Endodermal cell (in vitro differentiated cells): ENCODE data around the gene RNF41. TPM values are rescaled to one million over a fixed set of nuclear protein-coding genes. Genes with fewer than 3 reads are reported as not detected.

ENCODE experiments used
- DNase-seq: peaks from one replicate; pipeline ENCODE4 v3.0.0-alpha.2; 2017
- H3K27ac ChIP-seq: 2 replicates; pipeline ENCODE4 v1.5.1; 2013; ENCODE audit warnings: mild to moderate bottlenecking, low read depth, low read length, moderate library complexity
- H3K27me3 ChIP-seq: 2 replicates; pipeline ENCODE4 v1.6.1; 2013; ENCODE audit warnings: mild to moderate bottlenecking, low read length, moderate library complexity; ENCODE audit not compliant: insufficient read depth, control insufficient read depth, poor library complexity, severe bottlenecking
- H3K36me3 ChIP-seq: 2 replicates; pipeline ENCODE4 v1.7.0; 2013; ENCODE audit warnings: mild to moderate bottlenecking, low read length, moderate library complexity; ENCODE audit not compliant: control insufficient read depth, insufficient read depth
- H3K4me1 ChIP-seq: one replicate; pipeline ENCODE4 v1.7.0; 2013; ENCODE audit warnings: low read length; ENCODE audit not compliant: control insufficient read depth, insufficient read depth
- H3K4me3 ChIP-seq: 2 replicates; pipeline ENCODE4 v1.5.1; 2013; ENCODE audit warnings: mild to moderate bottlenecking, low read length, moderate library complexity
- H3K9ac ChIP-seq: 2 replicates; pipeline ENCODE4 v1.6.1; 2013; ENCODE audit warnings: mild to moderate bottlenecking, low read length, moderate library complexity; ENCODE audit not compliant: poor library complexity, severe bottlenecking; ENCODE audit errors: extremely low read depth
- H3K9me3 ChIP-seq: 2 replicates; pipeline ENCODE4 v1.6.1; 2013; ENCODE audit warnings: mild to moderate bottlenecking, low read length, moderate library complexity; ENCODE audit not compliant: control insufficient read depth
- H3K27ac Mint-ChIP-seq: 2 replicates; pipeline ENCODE4 v1.8.0; 2020; ENCODE audit warnings: mixed read lengths
- H3K27me3 Mint-ChIP-seq: 2 replicates; pipeline ENCODE4 v1.8.0; 2021; ENCODE audit warnings: mild to moderate bottlenecking, mixed read lengths; ENCODE audit not compliant: insufficient read depth
- H3K36me3 Mint-ChIP-seq: 2 replicates; pipeline ENCODE4 v1.8.0; 2020; ENCODE audit warnings: low read depth, mixed read lengths
- H3K4me1 Mint-ChIP-seq: 2 replicates; pipeline ENCODE4 v1.8.0; 2020; ENCODE audit warnings: mixed read lengths
- H3K4me3 Mint-ChIP-seq: 2 replicates; pipeline ENCODE4 v1.8.0; 2020; ENCODE audit warnings: mild to moderate bottlenecking, moderate library complexity, mixed read lengths
- H3K9me3 Mint-ChIP-seq: 2 replicates; pipeline ENCODE4 v1.8.0; 2020; ENCODE audit warnings: mild to moderate bottlenecking, mixed read lengths
- WGBS, 2 experiments: methylation state at CpG; one replicate each; pipeline versions ENCODE4 v1.1.5 to v1.1.7; 2013; ENCODE audit warnings: missing lambda C conversion rate in 2 of 2, mixed read lengths in 1 of 2; ENCODE audit not compliant: insufficient coverage in 1 of 2, insufficient read length in 1 of 2; 5-methylcytosine and 5-hydroxymethylcytosine counted together
- total RNA-seq, 2 donors: library from RNA; stranded (reverse); fragmentation: NEBNext Ultra II Directional in 1 of 2; extraction: Animal tissue kit (Norgen Biotek cat#: 25700) in 1 of 2; gene quantifications; 2 replicates in 1 of 2; 3 replicates in 1 of 2; pipeline ENCODE4 v1.2.1, GENCODE V29; 2021
- TF ChIP-seq, protein P1 (sequence below): fragments of 200-600 bp; sonication (generic); conservative IDR thresholded peaks from 2 replicates; pipeline ENCODE4 v1.5.0; 2021; ENCODE audit warnings: antibody characterized with exemption, mild to moderate bottlenecking

The RNF41 gene
- total RNA-seq, 2 donors from 2014 or later = 45.8 to 48.9 TPM

DNA sequence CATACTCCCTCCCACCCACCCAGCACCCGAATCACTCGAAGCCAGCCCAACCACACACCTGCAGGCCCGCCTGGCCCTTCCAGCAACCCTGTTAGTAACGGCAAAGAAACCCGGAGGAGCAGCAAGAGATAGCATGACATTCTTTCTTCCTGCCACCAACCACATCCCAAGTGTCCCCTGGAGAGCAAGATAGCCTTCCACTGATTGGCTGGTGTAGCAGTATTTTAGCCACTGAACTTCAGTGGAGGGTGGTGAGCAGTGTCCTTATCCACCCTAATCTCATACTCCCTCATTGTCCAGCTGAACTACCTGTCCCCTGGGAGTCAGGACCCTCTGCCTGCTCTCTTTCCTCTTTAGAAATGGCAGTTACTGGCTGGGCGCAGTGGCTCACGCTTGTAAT is 7.4 kb upstream of the RNF41 start:
- peaks cover 3% of the 10 kb centered on the region for H3K36me3 ChIP-seq
- Mint-ChIP-seq H3K4me1 (peaks cover 9% of the 10 kb centered on the region), H3K27me3 (peaks cover 4% of the 10 kb centered on the region), H3K36me3 (peaks cover 5% of the 10 kb centered on the region), H3K9me3 (no peaks in the 10 kb centered on the region), H3K4me3 (no peak overlapping the region), H3K27ac (no peak overlapping the region)
- H3K4me1 ChIP-seq = no peaks in the 10 kb centered on the region
- 83 to 93% methylated on average over 5 to 7 of the region's 7 CpGs for WGBS, 2 experiments
- H3K4me3 ChIP-seq = no peak overlapping the region
- DNase-seq = peak; percentile 52
- no peaks in the 10 kb centered on the region for H3K9me3 ChIP-seq
- H3K27me3 ChIP-seq = no peaks in the 10 kb centered on the region
- H3K27ac ChIP-seq = no peak overlapping the region
- TF ChIP-seq, protein P1, sequence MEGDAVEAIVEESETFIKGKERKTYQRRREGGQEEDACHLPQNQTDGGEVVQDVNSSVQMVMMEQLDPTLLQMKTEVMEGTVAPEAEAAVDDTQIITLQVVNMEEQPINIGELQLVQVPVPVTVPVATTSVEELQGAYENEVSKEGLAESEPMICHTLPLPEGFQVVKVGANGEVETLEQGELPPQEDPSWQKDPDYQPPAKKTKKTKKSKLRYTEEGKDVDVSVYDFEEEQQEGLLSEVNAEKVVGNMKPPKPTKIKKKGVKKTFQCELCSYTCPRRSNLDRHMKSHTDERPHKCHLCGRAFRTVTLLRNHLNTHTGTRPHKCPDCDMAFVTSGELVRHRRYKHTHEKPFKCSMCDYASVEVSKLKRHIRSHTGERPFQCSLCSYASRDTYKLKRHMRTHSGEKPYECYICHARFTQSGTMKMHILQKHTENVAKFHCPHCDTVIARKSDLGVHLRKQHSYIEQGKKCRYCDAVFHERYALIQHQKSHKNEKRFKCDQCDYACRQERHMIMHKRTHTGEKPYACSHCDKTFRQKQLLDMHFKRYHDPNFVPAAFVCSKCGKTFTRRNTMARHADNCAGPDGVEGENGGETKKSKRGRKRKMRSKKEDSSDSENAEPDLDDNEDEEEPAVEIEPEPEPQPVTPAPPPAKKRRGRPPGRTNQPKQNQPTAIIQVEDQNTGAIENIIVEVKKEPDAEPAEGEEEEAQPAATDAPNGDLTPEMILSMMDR = no peak
- no peak overlapping the region for H3K9ac ChIP-seq

DNA sequence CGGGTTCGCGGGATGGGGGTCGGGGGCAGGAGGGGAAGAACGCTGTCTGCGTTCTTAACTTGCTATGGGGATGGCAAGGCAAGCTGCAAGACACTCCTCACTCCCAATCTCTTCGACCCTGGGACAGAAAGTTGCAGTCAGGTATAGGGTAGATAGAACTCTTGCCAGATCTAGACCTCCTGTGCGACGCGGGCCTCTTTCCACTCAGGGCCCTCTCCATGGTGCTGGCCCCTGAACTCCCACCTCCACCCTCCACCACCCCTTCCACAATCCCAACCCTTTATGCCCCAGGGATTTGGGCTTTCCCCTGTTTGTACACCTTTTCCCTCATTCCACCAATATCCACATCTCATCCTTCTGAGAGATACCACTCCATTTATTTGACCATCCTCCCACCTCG is 3.2 kb upstream of the RNF41 start:
- Histone ChIP-seq H3K4me3 (peak overlapping the region; percentile 88), H3K36me3 (peaks cover 3% of the 10 kb centered on the region), H3K27me3 (no peaks in the 10 kb centered on the region), H3K4me1 (peaks cover 5% of the 10 kb centered on the region), H3K27ac (no peak overlapping the region), H3K9ac (no peak overlapping the region), H3K9me3 (no peaks in the 10 kb centered on the region)
- TF ChIP-seq, protein P1 = no peak
- peaks cover 26% of the 10 kb centered on the region for H3K4me1 Mint-ChIP-seq
- no peaks in the 10 kb centered on the region for H3K9me3 Mint-ChIP-seq
- H3K27me3 Mint-ChIP-seq = no peaks in the 10 kb centered on the region
- DNase-seq = peak; percentile 59
- peaks cover 5% of the 10 kb centered on the region for H3K36me3 Mint-ChIP-seq
- H3K4me3 Mint-ChIP-seq = peak overlapping the region; percentile 99
- H3K27ac Mint-ChIP-seq = no peak overlapping the region
- WGBS, 2 experiments = 91 to 99% methylated on average over 8 to 10 of the region's 11 CpGs

DNA sequence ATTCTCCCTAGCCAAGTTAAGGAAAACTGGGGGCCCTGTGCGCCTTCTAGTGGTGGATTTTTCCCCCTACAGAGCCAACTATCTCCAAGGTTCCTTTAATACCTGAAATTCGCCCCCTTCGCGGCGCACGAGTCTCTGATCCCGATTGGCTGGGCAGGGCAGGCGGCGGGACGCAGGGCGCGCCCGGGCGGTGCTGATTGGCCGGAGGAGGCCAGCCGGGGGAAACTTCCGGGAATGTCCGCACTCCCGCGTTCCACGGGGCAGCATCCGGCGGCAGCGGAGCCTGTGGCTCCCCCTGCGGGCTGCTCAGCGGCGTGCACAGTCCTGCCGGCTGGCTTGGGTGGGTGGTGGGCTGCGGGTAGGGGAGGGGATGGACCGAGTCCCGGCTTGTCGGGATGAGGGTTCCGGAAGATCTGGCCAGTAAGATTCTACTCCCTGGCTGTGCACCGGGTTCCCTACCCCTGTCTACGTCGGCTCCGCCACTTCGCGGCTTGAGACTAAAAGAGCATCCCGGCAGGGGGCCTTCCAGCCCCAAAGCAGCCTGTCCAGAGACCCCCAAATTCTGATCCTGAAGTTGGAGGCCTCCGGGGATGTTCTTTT is 2.5 kb upstream of the RNF41 start, which contains the start of gene NABP2:
Gene NABP2 (plus strand): TSS at position 241 of the 600 bp plus-strand sequence. CDS start 515 bp downstream, outside the sequence.
- Histone ChIP-seq H3K9me3 (no peaks in the 10 kb centered on the region), H3K4me1 (peaks cover 5% of the 10 kb centered on the region), H3K27me3 (no peaks in the 10 kb centered on the region), H3K36me3 (peaks cover 6% of the 10 kb centered on the region), H3K4me3 (peak within 1 kb of the TSS; percentile 88), H3K9ac (peak within 1 kb of the TSS; percentile 39), H3K27ac (peak within 1 kb of the TSS; percentile 27)
- WGBS, 2 experiments = 3 to 4% methylated on average over 21 to 41 of the region's 41 CpGs
- H3K27me3 Mint-ChIP-seq = no peaks in the 10 kb centered on the region
- peak within 1 kb of the TSS; percentile 96 for H3K27ac Mint-ChIP-seq
- TF ChIP-seq, protein P1 = peak; percentile 90
- peaks cover 5% of the 10 kb centered on the region for H3K36me3 Mint-ChIP-seq
- H3K9me3 Mint-ChIP-seq = no peaks in the 10 kb centered on the region
- peak within 1 kb of the TSS; percentile 99 for H3K4me3 Mint-ChIP-seq
- peak; percentile 100 for DNase-seq
- H3K4me1 Mint-ChIP-seq = peaks cover 26% of the 10 kb centered on the region
